Measurements from ENCODE around the gene CD4.
A peak's percentile ranks its signal among the peaks of the same experiment; 100 is the strongest.

The CD4 gene

DNA sequence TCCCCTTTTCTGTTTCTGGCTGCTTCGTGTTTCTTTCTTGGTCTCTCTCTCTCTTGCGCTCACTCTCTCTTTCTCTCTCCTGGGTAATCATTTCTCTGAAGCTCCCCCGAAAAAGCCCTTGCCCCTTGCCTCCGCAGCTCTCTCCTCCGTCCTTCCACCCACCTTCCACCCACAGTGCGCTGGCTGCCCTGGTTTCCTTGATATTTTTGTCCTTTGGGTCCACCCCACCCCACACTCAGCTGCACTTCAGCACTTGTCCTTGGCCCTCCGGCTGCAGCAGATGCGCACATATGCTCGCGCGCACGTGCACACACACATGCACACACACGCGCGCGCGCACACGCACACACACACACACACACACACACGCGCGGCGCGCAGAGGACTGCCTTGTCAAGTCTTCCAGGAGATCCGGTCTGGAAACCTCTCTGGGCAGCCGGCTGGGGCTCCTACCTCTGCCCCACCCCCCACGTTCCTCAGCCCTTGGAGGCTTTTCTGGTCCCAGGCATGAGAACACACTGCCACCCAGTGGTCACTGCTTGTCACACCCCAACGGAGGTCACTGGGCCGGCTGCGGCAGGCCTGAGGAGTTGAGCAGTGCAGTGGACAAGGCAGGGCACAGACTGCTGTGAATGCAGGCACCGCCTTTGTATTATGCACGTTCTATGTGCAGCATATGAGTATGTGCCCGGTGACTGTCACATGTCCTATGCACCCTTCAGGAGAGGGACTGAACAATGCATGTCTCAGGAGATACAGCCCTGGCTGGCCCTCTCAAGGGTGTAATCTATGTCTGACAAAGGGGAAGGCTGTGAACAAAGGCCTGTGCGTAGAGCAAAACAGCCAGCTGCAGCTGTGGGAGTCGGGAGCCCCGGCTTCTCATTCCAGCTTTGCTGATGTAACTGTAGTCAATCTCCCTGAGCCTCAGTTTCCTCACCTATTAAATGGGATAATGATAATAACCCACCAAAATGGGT lies 10.5 kb upstream of the CD4 start:
- Histone ChIP-seq H3K9me3 (ENCODE audit: control insufficient read depth, insufficient read depth, low read depth, low read length) (no peaks in the 10 kb centered on the region), H3K4me1 (ENCODE audit: control insufficient read depth, insufficient read depth, low read length) (peaks cover 7% of the 10 kb centered on the region), H3K27ac (ENCODE audit: extremely low read depth, low read depth, low read length) (peak overlapping the region; percentile 24; the same call in 1 of the 2 replicates), H3K36me3 (ENCODE audit: control insufficient read depth in 2 of 2, insufficient read depth in 1 of 2, low read length in 2 of 2) (no peaks in the 10 kb centered on the region), H3K4me3 (ENCODE audit: low read depth, low read length) (peak overlapping the region; percentile 23)
- POLR2A ChIA-PET = interaction anchor here (1.0 to 3.0 kb wide), 4 partner anchors 10 to 55 kb away, joined by 3 to 24 read pairs (median 12); partner anchors contain the start of genes COPS7A, MLF2 and PTMS
- CTCF ChIA-PET = interaction anchor here (0.6 to 7.6 kb wide), 15 partner anchors 11 to 359 kb away, joined by 3 to 93 read pairs (median 4); partner anchors contain the start of genes C12orf57, CD4, MLF2 and PTMS
- TF ChIP-seq ZNF776 (tag by site-specific recombination; IDR thresholded peaks at IDR 0.05; ENCODE audit: borderline replicate concordance) (no peak), ZNF571 (tag by site-specific recombination; IDR thresholded peaks at IDR 0.05) (no peak), ZNF157 (tag by site-specific recombination; IDR thresholded peaks at IDR 0.05) (no peak), ZNF670 (tag by site-specific recombination; IDR thresholded peaks at IDR 0.05; ENCODE audit: low read depth) (no peak), PRDM10 (tag by site-specific recombination; IDR thresholded peaks at IDR 0.05) (no peak; the same call in 1 of the 2 replicates), ZNF580 (tag by site-specific recombination; IDR thresholded peaks at IDR 0.05) (peak; percentile 90), ZNF362 (tag by site-specific recombination; IDR thresholded peaks at IDR 0.05) (no peak), REPIN1 (tag by site-specific recombination; IDR thresholded peaks at IDR 0.05; ENCODE audit: low read depth) (0 out of 2 replicates have a peak, but pooled peaks have one; percentile 48), ZNF292 (tag by site-specific recombination; IDR thresholded peaks at IDR 0.05; ENCODE audit: borderline replicate concordance, low read depth) (no peak), ZNF621 (tag by site-specific recombination; IDR thresholded peaks at IDR 0.05) (no peak), ZNF148 (tag by site-specific recombination; IDR thresholded peaks at IDR 0.05; ENCODE audit: borderline replicate concordance) (no peak; the same call in 1 of the 2 replicates), ZNF174 (tag by site-specific recombination; IDR thresholded peaks at IDR 0.05) (no peak), ZNF555 (tag by site-specific recombination; conservative IDR thresholded peaks at IDR 0.05) (no peak), ZNF830 (tag by site-specific recombination; IDR thresholded peaks at IDR 0.05; ENCODE audit: low read depth) (no peak), ZNF747 (tag by site-specific recombination; IDR thresholded peaks at IDR 0.05) (no peak), ZNF132 (tag by site-specific recombination; IDR thresholded peaks at IDR 0.05; ENCODE audit: borderline replicate concordance) (no peak), ZNF530 (tag by site-specific recombination; IDR thresholded peaks at IDR 0.05; ENCODE audit: low read depth) (no peak), REST (tag by site-specific recombination; IDR thresholded peaks at IDR 0.05) (peak; percentile 78)
- TF ChIP-seq, protein P1, sequence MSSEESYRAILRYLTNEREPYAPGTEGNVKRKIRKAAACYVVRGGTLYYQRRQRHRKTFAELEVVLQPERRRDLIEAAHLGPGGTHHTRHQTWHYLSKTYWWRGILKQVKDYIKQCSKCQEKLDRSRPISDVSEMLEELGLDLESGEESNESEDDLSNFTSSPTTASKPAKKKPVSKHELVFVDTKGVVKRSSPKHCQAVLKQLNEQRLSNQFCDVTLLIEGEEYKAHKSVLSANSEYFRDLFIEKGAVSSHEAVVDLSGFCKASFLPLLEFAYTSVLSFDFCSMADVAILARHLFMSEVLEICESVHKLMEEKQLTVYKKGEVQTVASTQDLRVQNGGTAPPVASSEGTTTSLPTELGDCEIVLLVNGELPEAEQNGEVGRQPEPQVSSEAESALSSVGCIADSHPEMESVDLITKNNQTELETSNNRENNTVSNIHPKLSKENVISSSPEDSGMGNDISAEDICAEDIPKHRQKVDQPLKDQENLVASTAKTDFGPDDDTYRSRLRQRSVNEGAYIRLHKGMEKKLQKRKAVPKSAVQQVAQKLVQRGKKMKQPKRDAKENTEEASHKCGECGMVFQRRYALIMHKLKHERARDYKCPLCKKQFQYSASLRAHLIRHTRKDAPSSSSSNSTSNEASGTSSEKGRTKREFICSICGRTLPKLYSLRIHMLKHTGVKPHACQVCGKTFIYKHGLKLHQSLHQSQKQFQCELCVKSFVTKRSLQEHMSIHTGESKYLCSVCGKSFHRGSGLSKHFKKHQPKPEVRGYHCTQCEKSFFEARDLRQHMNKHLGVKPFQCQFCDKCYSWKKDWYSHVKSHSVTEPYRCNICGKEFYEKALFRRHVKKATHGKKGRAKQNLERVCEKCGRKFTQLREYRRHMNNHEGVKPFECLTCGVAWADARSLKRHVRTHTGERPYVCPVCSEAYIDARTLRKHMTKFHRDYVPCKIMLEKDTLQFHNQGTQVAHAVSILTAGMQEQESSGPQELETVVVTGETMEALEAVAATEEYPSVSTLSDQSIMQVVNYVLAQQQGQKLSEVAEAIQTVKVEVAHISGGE (tag by site-specific recombination; conservative IDR thresholded peaks at IDR 0.05; ENCODE audit: low read depth) = peak; percentile 38
